ENCODE data around the gene OR51A7.

GRCh38 chr11:4957396-4957795 lies 53.8 kb downstream of the OR51A7 start:
- TF ChIP-seq CTCF (IDR thresholded peaks at IDR 0.05; ENCODE audit: poor library complexity) (no peak), EZH2 (IDR thresholded peaks at IDR 0.05; ENCODE audit: borderline replicate concordance) (no peak), EZH2phosphoT487 (IDR thresholded peaks at IDR 0.05; ENCODE audit: low read depth, severe bottlenecking, unreplicated experiment) (no peak)

All from hepatocyte (in vitro differentiated cells).